Esophagus squamous epithelium (tissue), 5 donors: ENCODE data around the gene RRAGD. TPM values are rescaled to one million over a fixed set of nuclear protein-coding genes. Genes with fewer than 3 reads are reported as not detected.
A peak's percentile ranks its signal among the peaks of the same experiment; 100 is the strongest.

Experiments
- DNase-seq: peaks from one replicate; lab custom pipeline; 2025; lab: John Stamatoyannopoulos, UW
- H3K27ac ChIP-seq, 4 donors: fragments of 200-600 bp; sonication (generic); one replicate each; pipeline ENCODE4 v1.5.1; 2016 to 2019; ENCODE audit warnings: mild to moderate bottlenecking in 1 of 4
- H3K27me3 ChIP-seq, 4 donors: fragments of 200-600 bp; sonication (generic); 1 replicate in 3 of 4; 2 replicates in 1 of 4; pipeline versions ENCODE4 v1.5.1 to v1.6.0; 2017 to 2021; ENCODE audit warnings: antibody characterized with exemption in 1 of 4
- H3K36me3 ChIP-seq, 3 donors: fragments of 200-600 bp; sonication (generic); one replicate each; pipeline ENCODE4 v1.5.1; 2016 to 2019
- H3K4me1 ChIP-seq, 3 donors: fragments of 200-600 bp; sonication (generic); one replicate each; pipeline ENCODE4 v1.5.1; 2017 to 2019
- H3K4me3 ChIP-seq, 4 donors: fragments of 200-600 bp; sonication (generic); 1 replicate in 3 of 4; 2 replicates in 1 of 4; pipeline ENCODE4 v1.5.1; 2016 to 2019; ENCODE audit warnings: mild to moderate bottlenecking in 2 of 4, moderate library complexity in 1 of 4
- H3K9me3 ChIP-seq, 3 donors: fragments of 200-600 bp; sonication (generic); one replicate each; pipeline ENCODE4 v1.5.1; 2016 to 2019
- CTCF ChIP-seq, 6 experiments: fragments of 450-650 bp in 4 of 6; fragments of 200-600 bp in 2 of 6; sonication (generic) in 2 of 6; IDR thresholded peaks; one replicate each; pipeline ENCODE4 v1.5.1; 2016 to 2019; ENCODE audit warnings: antibody characterized with exemption in 6 of 6, mild to moderate bottlenecking in 4 of 6, moderate library complexity in 4 of 6
- POLR2A ChIP-seq, 4 donors: fragments of 450-650 bp; IDR thresholded peaks; one replicate each; pipeline ENCODE4 v1.6.1; 2017; ENCODE audit warnings: antibody characterized with exemption in 4 of 4, mild to moderate bottlenecking in 4 of 4, moderate library complexity in 3 of 4
- WGBS, 2 donors: methylation state at CpG; one replicate each; pipeline ENCODE4 v1.1.5; 2018; 5-methylcytosine and 5-hydroxymethylcytosine counted together
- intact Hi-C: fragments of 100-400 bp; cut with DNase I; formaldehyde crosslinking; loops from one replicate; pipeline ENCODE4 v1.15.0; 2022
- total RNA-seq, 4 donors: library from RNA; depleted of rRNA; stranded (reverse); fragments of >200 nt; gene quantifications; one replicate each; pipeline ENCODE4 v1.1.0, GENCODE V29; 2016
- donor health status: DM: yes; HTN: yes; CAD: no.

The RRAGD gene
- total RNA-seq, 4 donors from 2014 or later, result 21.1 to 67.1 (median 33.9) TPM

- 95% methylated on average over 2 of the region's 2 CpGs for WGBS, 2 donors
- Histone ChIP-seq H3K4me1 (peaks cover 0 to 2% (median 0%) of the 10 kb centered on the region in 3 donors), H3K36me3 (peaks cover 9 to 82% (median 28%) of the 10 kb centered on the region in 3 donors), H3K4me3 (no peak overlapping the region), H3K27me3 (no peaks in the 10 kb centered on the region), H3K27ac (no peak overlapping the region), H3K9me3 (no peaks in the 10 kb centered on the region)
- no peak for DNase-seq
- TF ChIP-seq CTCF (IDR thresholded peaks at IDR 0.05) (no peak), POLR2A (IDR thresholded peaks at IDR 0.05) (no peak)
- intact Hi-C loops, result no loop called here
Measured at GRCh38 chr6:89339565-89339964, 72.5 kb downstream of the RRAGD start.

GRCh38 chr6:89335164-89335563 is 76.9 kb downstream of the RRAGD start:
- intact Hi-C loops, result no loop called here
- TF ChIP-seq CTCF (IDR thresholded peaks at IDR 0.05) (no peak), POLR2A (IDR thresholded peaks at IDR 0.05) (no peak)
- WGBS, 2 donors, result 75 to 82% methylated on average over 3 of the region's 3 CpGs
- no peak overlapping the region for H3K4me3 ChIP-seq
- no peaks in the 10 kb centered on the region for H3K27me3 ChIP-seq
- peaks cover 0 to 98% (median 36%) of the 10 kb centered on the region in 3 donors for H3K36me3 ChIP-seq
- no peak overlapping the region for H3K27ac ChIP-seq
- no peaks in the 10 kb centered on the region for H3K4me1 ChIP-seq
- no peak for DNase-seq
- H3K9me3 ChIP-seq, result no peaks in the 10 kb centered on the region

- no peak overlapping the region for H3K27ac ChIP-seq
- no peak for DNase-seq
- H3K36me3 ChIP-seq, result peaks cover 0 to 96% (median 25%) of the 10 kb centered on the region in 3 donors
- TF ChIP-seq POLR2A (IDR thresholded peaks at IDR 0.05) (no peak), CTCF (IDR thresholded peaks at IDR 0.05) (no peak)
- H3K27me3 ChIP-seq, result no peaks in the 10 kb centered on the region
- no peaks in the 10 kb centered on the region for H3K9me3 ChIP-seq
- H3K4me3 ChIP-seq, result no peak overlapping the region
- WGBS, 2 donors, result 88 to 91% methylated on average over 1 of the region's 1 CpG
- H3K4me1 ChIP-seq, result no peaks in the 10 kb centered on the region
- intact Hi-C loops, result no loop called here
Measured at GRCh38 chr6:89330910-89331309, 81.2 kb downstream of the RRAGD start.

- DNase-seq, result no peak
- H3K27ac ChIP-seq, result no peak overlapping the region
- no peaks in the 10 kb centered on the region for H3K27me3 ChIP-seq
- H3K4me1 ChIP-seq, result no peaks in the 10 kb centered on the region
- no peak for TF ChIP-seq CTCF (IDR thresholded peaks at IDR 0.05)
- no peak for TF ChIP-seq POLR2A (IDR thresholded peaks at IDR 0.05)
- no peaks in the 10 kb centered on the region for H3K9me3 ChIP-seq
- 80 to 89% methylated on average over 1 of the region's 1 CpG for WGBS, 2 donors
- intact Hi-C loops, result no loop called here
- H3K4me3 ChIP-seq, result no peak overlapping the region
- H3K36me3 ChIP-seq, result peaks cover 0 to 80% (median 9%) of the 10 kb centered on the region in 3 donors
Measured at GRCh38 chr6:89328976-89329375, 83.1 kb downstream of the RRAGD start.

GRCh38 chr6:89324304-89324703 is 87.8 kb downstream of the RRAGD start:
- no peak for DNase-seq
- WGBS, 2 donors, result 86 to 93% methylated on average over 3 of the region's 3 CpGs
- H3K27me3 ChIP-seq, result no peaks in the 10 kb centered on the region
- H3K4me3 ChIP-seq, result no peak overlapping the region
- H3K27ac ChIP-seq, result peak overlapping the region in 1 of 4 donors; percentile 37
- H3K4me1 ChIP-seq, result no peaks in the 10 kb centered on the region
- intact Hi-C loops, result no loop called here
- TF ChIP-seq CTCF (IDR thresholded peaks at IDR 0.05) (no peak), POLR2A (IDR thresholded peaks at IDR 0.05) (no peak)
- H3K36me3 ChIP-seq, result peaks cover 0 to 40% (median 0%) of the 10 kb centered on the region in 3 donors
- no peaks in the 10 kb centered on the region for H3K9me3 ChIP-seq
